ENCODE results near the gene CDH7. TPM values are rescaled to one million over a fixed set of nuclear protein-coding genes. Genes with fewer than 3 reads are reported as not detected.

The CDH7 gene
- total RNA-seq, 1 experiment from 2014 or later = not detected

DNA sequence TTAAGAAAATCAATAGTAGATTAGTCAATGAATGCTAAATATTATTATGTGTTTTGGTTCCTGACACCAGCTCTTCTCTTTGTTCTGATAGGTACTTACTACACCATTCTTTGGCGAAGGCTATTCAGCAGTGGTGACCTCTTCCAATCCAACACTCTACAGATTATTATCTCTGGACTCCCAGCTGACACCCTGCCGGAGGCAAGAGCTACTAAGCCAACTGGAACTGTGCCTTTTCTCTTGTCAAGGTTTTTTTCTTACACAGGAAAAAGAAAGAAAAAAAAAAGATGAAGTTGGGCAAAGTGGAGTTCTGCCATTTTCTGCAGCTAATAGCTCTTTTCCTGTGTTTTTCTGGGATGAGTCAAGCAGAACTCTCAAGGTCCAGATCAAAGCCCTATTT is 11.7 kb downstream of the CDH7 start:
- TF ChIP-seq, protein P1, sequence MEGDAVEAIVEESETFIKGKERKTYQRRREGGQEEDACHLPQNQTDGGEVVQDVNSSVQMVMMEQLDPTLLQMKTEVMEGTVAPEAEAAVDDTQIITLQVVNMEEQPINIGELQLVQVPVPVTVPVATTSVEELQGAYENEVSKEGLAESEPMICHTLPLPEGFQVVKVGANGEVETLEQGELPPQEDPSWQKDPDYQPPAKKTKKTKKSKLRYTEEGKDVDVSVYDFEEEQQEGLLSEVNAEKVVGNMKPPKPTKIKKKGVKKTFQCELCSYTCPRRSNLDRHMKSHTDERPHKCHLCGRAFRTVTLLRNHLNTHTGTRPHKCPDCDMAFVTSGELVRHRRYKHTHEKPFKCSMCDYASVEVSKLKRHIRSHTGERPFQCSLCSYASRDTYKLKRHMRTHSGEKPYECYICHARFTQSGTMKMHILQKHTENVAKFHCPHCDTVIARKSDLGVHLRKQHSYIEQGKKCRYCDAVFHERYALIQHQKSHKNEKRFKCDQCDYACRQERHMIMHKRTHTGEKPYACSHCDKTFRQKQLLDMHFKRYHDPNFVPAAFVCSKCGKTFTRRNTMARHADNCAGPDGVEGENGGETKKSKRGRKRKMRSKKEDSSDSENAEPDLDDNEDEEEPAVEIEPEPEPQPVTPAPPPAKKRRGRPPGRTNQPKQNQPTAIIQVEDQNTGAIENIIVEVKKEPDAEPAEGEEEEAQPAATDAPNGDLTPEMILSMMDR (IDR thresholded peaks at IDR 0.05; ENCODE audit: unreplicated experiment) = no peak
- CTCF ChIA-PET = interaction anchor here (0.6 to 0.9 kb wide), 3 partner anchors 22 to 1799 kb away, joined by 4 to 6 read pairs (median 5); no protein-coding TSS in a partner anchor
- no TSS peak for BruUV-seq (replicated peaks)
- intact Hi-C loops (cut with micrococcal nuclease) = no loop called here
- Mint-ChIP-seq H3K36me3 (ENCODE audit: insufficient read depth, unreplicated experiment) (no peaks in the 10 kb centered on the region), H3K27ac (ENCODE audit: low read depth, unreplicated experiment) (no peak overlapping the region), H3K4me1 (ENCODE audit: insufficient read depth, unreplicated experiment) (peaks cover 5% of the 10 kb centered on the region), H3K9me3 (ENCODE audit: unreplicated experiment) (no peaks in the 10 kb centered on the region), H3K27me3 (ENCODE audit: insufficient read depth, unreplicated experiment) (peaks cover 43% of the 10 kb centered on the region), H3K4me3 (ENCODE audit: unreplicated experiment) (no peak overlapping the region)
- POLR2A ChIA-PET = interaction anchor here (0.6 kb wide), 1 partner anchor 18 kb away, joined by 3 read pairs; no protein-coding TSS in a partner anchor
- no peak for DNase-seq (ENCODE audit: unreplicated experiment)

- TF ChIP-seq, protein P1 (IDR thresholded peaks at IDR 0.05; ENCODE audit: unreplicated experiment) = no peak
- Mint-ChIP-seq H3K36me3 (ENCODE audit: insufficient read depth, unreplicated experiment) (no peaks in the 10 kb centered on the region), H3K4me3 (ENCODE audit: unreplicated experiment) (no peak overlapping the region), H3K4me1 (ENCODE audit: insufficient read depth, unreplicated experiment) (peaks cover 5% of the 10 kb centered on the region), H3K27ac (ENCODE audit: low read depth, unreplicated experiment) (no peak overlapping the region), H3K27me3 (ENCODE audit: insufficient read depth, unreplicated experiment) (peaks cover 57% of the 10 kb centered on the region), H3K9me3 (ENCODE audit: unreplicated experiment) (no peaks in the 10 kb centered on the region)
- intact Hi-C loops (cut with micrococcal nuclease) = no loop called here
- BruUV-seq (replicated peaks) = no TSS peak
- no peak for DNase-seq (ENCODE audit: unreplicated experiment)
- ChIA-PET POLR2A (interaction anchor here (0.6 kb wide), 1 partner anchor 59 kb away, joined by 3 read pairs; no protein-coding TSS in a partner anchor), CTCF (interaction anchor here (0.6 to 0.7 kb wide), 4 partner anchors 17 to 1730 kb away, joined by 3 to 8 read pairs (median 4); no protein-coding TSS in a partner anchor)
These were observed 16.6 kb downstream of the CDH7 start for GRCh38 chr18:65767406-65767805.

DNA sequence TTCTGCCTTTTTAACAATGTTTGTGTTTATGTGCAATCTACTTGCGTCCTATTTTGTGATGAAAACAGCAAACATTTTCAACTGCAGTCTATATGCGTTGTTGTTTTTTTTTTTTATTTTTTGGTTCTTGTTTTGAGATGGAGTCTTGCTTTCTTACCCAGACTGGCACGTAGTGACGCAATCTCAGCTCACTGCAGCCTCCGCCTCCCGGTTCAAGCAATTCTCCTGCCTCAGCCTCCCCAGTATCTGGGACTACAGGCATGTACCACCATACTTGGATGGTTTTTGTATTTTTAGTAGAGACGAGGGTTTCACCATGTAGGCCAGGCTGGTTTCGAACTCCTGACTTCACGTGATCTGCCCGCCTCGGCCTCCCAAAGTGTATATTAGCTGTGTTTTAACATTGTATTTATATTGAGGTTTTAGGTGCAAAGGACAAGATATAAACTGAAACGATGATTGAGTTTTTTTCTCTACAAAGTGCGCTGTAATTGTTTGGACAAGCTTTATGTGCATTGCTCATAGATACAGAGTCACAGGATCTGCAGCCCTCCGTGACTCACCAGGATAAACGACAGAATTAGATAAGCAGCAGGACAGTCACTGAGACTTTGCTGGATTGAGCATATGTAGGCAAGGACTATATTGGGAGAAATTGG is 17.4 kb downstream of the CDH7 start:
- H3K27ac Mint-ChIP-seq (ENCODE audit: low read depth, unreplicated experiment) = no peak overlapping the region
- TF ChIP-seq, protein P1 (IDR thresholded peaks at IDR 0.05; ENCODE audit: unreplicated experiment) = no peak
- peaks cover 5% of the 10 kb centered on the region for H3K4me1 Mint-ChIP-seq (ENCODE audit: insufficient read depth, unreplicated experiment)
- POLR2A ChIA-PET = no interaction called here
- DNase-seq (ENCODE audit: unreplicated experiment) = peak; percentile 32
- peaks cover 49% of the 10 kb centered on the region for H3K27me3 Mint-ChIP-seq (ENCODE audit: insufficient read depth, unreplicated experiment)
- intact Hi-C loops (cut with micrococcal nuclease) = no loop called here
- BruUV-seq (replicated peaks) = no TSS peak
- no peaks in the 10 kb centered on the region for H3K9me3 Mint-ChIP-seq (ENCODE audit: unreplicated experiment)
- H3K4me3 Mint-ChIP-seq (ENCODE audit: unreplicated experiment) = no peak overlapping the region
- CTCF ChIA-PET = interaction anchor here (0.5 to 0.6 kb wide), 2 partner anchors 18 to 273 kb away, joined by 3 to 5 read pairs; no protein-coding TSS in a partner anchor
- H3K36me3 Mint-ChIP-seq (ENCODE audit: insufficient read depth, unreplicated experiment) = no peaks in the 10 kb centered on the region

GRCh38 chr18:65769652-65770051 is 18.8 kb downstream of the CDH7 start:
- no peak for DNase-seq (ENCODE audit: unreplicated experiment)
- peaks cover 52% of the 10 kb centered on the region for H3K27me3 Mint-ChIP-seq (ENCODE audit: insufficient read depth, unreplicated experiment)
- H3K36me3 Mint-ChIP-seq (ENCODE audit: insufficient read depth, unreplicated experiment) = no peaks in the 10 kb centered on the region
- peaks cover 5% of the 10 kb centered on the region for H3K4me1 Mint-ChIP-seq (ENCODE audit: insufficient read depth, unreplicated experiment)
- CTCF ChIA-PET = no interaction called here
- no peak overlapping the region for H3K27ac Mint-ChIP-seq (ENCODE audit: low read depth, unreplicated experiment)
- H3K9me3 Mint-ChIP-seq (ENCODE audit: unreplicated experiment) = no peaks in the 10 kb centered on the region
- intact Hi-C loops (cut with micrococcal nuclease) = no loop called here
- TF ChIP-seq, protein P1 (IDR thresholded peaks at IDR 0.05; ENCODE audit: unreplicated experiment) = no peak
- H3K4me3 Mint-ChIP-seq (ENCODE audit: unreplicated experiment) = no peak overlapping the region
- POLR2A ChIA-PET = no interaction called here
- no TSS peak for BruUV-seq (replicated peaks)
